Activated CD8-positive, alpha-beta memory T cell treated with anti-CD3 and anti-CD28 coated beads, Interleukin-2, amount 50 U/mL, for 1 hour (primary cell): Measurements from ENCODE around the gene KIAA1328.
"Not testable (repeated sequence)": the region's sequence is repeated elsewhere in the genome, so short reads cannot be mapped to it uniquely, and the experiment has no call there.

Source experiments
- DNase-seq: peaks from one replicate; pipeline ENCODE4 v3.0.0-alpha.2; 2020; ENCODE audit errors: extremely low read depth

Gene KIAA1328

GRCh38 chr18:36887114-36887513 lies 58.2 kb downstream of the KIAA1328 start:
- no peak for DNase-seq

- DNase-seq = no peak
Observed at GRCh38 chr18:36887864-36888263, 58.9 kb downstream of the KIAA1328 start.

GRCh38 chr18:36888778-36889177 lies 59.9 kb downstream of the KIAA1328 start:
- no peak for DNase-seq

- DNase-seq = no peak
Observed at GRCh38 chr18:36889321-36889720, 60.4 kb downstream of the KIAA1328 start.

GRCh38 chr18:36889742-36890141 lies 60.8 kb downstream of the KIAA1328 start:
- DNase-seq = no peak

- no peak for DNase-seq
Observed at GRCh38 chr18:36890598-36890997, 61.7 kb downstream of the KIAA1328 start.

GRCh38 chr18:36893227-36893626 lies 64.3 kb downstream of the KIAA1328 start:
- DNase-seq = no peak

- no peak for DNase-seq
Observed at GRCh38 chr18:36895606-36896005, 66.7 kb downstream of the KIAA1328 start.

GRCh38 chr18:36897253-36897652 lies 68.3 kb downstream of the KIAA1328 start:
- no peak for DNase-seq

- DNase-seq = no peak
Observed at GRCh38 chr18:36899289-36899688, 70.4 kb downstream of the KIAA1328 start.

GRCh38 chr18:36900466-36900865 lies 71.5 kb downstream of the KIAA1328 start:
- DNase-seq = no peak

- DNase-seq = no peak
Observed at GRCh38 chr18:36901277-36901701, 72.4 kb downstream of the KIAA1328 start.

- DNase-seq = no peak
Observed at GRCh38 chr18:36903215-36903928, 74.4 kb downstream of the KIAA1328 start.

- no peak for DNase-seq
Observed at GRCh38 chr18:36905571-36905970, 76.6 kb downstream of the KIAA1328 start.

GRCh38 chr18:36909282-36909681 lies 80.4 kb downstream of the KIAA1328 start:
- not testable (repeated sequence) for DNase-seq

GRCh38 chr18:36912887-36913286 lies 84.0 kb downstream of the KIAA1328 start:
- no peak for DNase-seq

- DNase-seq = no peak
Observed at GRCh38 chr18:36917907-36918306, 89.0 kb downstream of the KIAA1328 start.

GRCh38 chr18:36929601-36930000 lies 100.7 kb downstream of the KIAA1328 start:
- no peak for DNase-seq

- DNase-seq = no peak
Observed at GRCh38 chr18:36931106-36931505, 102.2 kb downstream of the KIAA1328 start.

- DNase-seq = no peak
Observed at GRCh38 chr18:36933552-36933951, 104.6 kb downstream of the KIAA1328 start.

- DNase-seq = no peak
Observed at GRCh38 chr18:36934884-36935283, 106.0 kb downstream of the KIAA1328 start.

- no peak for DNase-seq
Observed at GRCh38 chr18:36942264-36942663, 113.3 kb downstream of the KIAA1328 start.

GRCh38 chr18:36947820-36948348 lies 119.0 kb downstream of the KIAA1328 start:
- no peak for DNase-seq

GRCh38 chr18:36950282-36950681 lies 121.4 kb downstream of the KIAA1328 start:
- no peak for DNase-seq
